Activated gamma-delta T cell treated with Interleukin-2 at 50 U/mL for 16 hours (primary cell): ENCODE data around the gene GRIN2A.

Experiments
- DNase-seq: peaks from one replicate; pipeline ENCODE4 v3.0.0-alpha.2; 2020

Gene GRIN2A

DNA sequence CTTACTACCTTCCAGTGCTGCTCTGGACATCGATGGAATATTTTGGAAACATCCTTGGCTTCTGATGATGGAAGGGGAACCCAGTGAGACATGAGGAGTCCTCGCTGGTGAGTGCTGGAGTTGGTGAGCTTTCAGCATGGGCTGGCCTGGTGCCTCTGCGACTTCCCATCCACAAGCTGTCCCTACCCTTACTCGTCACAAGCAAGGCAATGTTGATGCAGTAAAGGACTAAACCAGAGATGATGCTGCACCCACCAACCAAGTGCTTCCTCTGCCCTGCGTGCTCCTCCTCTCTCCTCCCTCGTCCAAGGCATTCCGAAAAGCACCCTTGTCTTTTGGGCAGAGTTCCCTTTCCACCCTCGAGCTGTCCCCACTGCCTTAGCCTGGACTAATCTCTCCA lies 154.7 kb downstream of the GRIN2A start:
- DNase-seq: no peak

GRCh38 chr16:10026593-10026992 lies 155.6 kb downstream of the GRIN2A start:
- DNase-seq: no peak

- no peak for DNase-seq
Observed at GRCh38 chr16:10022098-10022497, 160.1 kb downstream of the GRIN2A start.

- no peak for DNase-seq
Observed at GRCh38 chr16:10020866-10021265, 161.4 kb downstream of the GRIN2A start.

DNA sequence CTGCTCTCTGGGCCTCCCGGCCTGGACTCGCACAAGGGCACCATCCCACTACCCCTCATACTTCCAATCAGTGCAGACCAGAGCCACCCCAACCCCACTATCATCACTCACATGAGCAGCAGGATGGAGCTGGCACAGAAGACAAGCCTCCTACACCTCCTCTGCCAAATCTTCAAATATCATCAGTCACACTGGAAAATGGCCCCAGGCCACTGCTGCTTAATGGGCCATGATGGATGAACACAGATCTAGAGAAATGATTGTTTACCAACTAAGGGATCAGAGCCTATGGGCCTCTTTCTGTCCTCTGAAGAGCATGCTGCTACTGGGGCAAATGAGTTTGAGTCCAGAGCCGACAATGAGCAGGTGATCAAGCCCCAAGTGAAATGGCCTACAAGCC lies 165.5 kb downstream of the GRIN2A start:
- DNase-seq: no peak

DNA sequence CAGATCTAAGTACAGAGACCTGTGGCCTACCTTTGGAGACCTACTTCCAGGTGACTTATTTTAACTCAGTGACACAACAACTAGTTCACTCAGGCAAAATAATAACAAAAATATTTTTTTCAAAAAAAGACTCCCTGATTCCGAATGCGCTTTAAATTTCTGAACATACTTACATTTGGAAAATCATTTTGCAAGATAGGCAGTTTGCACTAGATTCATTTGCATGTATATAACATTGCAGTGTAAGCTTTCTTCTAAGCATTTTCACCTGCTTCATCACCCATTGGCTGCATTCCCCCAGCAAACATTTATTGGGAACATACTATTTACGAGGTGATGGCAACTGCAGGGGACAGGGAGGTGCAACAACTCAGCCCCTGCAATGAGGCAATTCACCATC lies 166.8 kb downstream of the GRIN2A start:
- DNase-seq: no peak

- DNase-seq: no peak
Observed at GRCh38 chr16:10013774-10014173, 168.5 kb downstream of the GRIN2A start.

- no peak for DNase-seq
Observed at GRCh38 chr16:10013364-10013763, 168.9 kb downstream of the GRIN2A start.

DNA sequence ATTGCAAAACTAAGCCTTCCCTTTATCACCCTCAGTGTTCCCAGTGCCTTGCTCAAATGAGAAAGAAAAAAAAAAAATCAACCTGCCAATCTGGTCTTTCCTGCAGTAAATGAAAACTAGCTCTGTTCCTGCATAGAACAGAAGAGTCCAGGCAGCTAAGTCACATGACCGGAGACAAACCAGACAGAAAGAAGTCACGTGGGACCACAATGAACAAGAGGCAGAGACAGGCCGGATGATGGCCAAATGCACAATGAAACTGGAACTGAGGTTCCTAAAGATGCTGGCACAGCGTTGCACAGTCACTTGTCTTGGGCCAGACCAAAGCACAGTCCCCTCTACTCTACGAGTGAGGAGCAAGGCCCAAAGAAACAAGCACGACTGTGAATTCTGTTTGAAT lies 172.5 kb downstream of the GRIN2A start:
- no peak for DNase-seq

- no peak for DNase-seq
Observed at GRCh38 chr16:10003486-10003885, 178.7 kb downstream of the GRIN2A start.

DNA sequence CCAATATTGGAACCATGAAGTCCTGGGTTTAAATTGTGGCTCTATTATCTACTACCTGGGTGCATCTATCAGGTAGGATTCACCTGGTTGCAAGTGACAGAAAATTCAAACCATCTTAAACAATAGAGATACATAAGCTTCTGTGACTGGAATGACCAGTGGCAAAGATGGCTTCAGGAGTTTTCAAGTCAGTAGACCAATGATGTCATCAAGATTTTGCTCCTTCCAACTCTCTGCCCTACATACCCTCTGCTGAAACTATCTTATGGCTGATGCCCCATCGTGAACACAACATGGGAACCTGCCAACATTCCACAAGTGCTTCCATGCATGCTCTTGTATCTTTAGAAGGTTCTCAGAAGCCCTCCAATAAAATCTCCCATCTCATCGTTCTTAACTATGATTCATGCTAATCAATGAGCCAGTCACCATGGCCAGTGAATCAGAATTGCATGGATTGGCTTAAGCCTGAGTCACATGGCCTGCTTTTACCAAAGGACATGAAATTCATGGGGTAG lies 180.9 kb downstream of the GRIN2A start:
- no peak for DNase-seq

DNA sequence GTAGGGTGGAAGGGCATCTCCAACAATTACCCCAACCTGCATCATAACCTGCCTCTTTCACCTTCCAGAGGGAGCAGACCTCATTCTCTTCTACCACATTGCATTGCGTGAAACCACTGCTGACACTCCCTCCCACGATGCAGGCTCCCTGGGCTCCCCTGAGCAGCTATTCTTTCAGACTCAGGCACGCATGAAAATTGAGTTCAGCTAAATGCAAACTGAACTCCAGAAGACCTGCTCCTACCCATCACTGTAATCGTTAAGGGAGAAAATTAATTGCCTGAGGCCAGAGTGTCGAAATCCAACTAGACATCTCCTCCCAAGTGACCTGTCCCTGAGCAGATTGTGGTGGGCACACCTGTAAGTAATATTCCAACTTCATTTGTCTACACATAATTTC lies 186.0 kb downstream of the GRIN2A start:
- no peak for DNase-seq

DNA sequence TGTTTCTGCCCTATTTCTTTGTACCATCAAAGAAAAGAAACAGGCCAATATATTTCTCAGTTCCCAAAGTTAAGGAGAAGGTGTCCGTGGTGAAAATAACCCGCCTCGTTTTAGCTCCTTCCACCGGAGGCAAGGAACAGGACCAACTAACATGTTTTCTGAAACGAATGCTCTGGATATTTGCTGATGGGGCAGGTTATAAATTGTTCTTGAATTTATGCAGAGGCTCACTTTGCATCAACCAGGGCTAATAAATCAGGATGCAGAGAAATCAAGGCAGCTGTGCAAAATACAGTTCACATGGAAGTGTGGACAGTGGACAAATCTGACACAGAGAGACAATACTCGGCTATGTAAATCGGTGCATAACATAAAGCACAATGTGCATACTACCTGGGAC lies 189.8 kb downstream of the GRIN2A start:
- no peak for DNase-seq

DNA sequence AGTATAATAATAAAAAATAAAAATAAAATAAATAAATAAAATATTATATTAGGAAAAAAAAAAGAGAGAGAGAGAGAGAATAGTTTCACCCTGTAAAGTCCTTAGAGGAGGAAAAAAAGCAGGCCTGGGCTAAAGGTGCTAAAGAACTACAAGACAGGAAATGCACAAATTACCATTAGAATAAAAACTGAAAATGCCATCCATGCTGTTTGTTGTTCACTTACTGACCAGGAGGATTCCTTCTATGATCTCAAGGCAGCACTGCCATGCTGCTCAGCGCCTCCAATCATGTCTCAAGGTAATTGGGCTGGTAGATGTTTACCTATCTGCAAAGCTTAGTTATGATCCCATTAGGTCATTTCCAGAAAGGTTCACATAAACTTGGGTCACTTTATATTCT lies 201.2 kb downstream of the GRIN2A start:
- no peak for DNase-seq

GRCh38 chr16:9978160-9978725 lies 204.0 kb downstream of the GRIN2A start:
- DNase-seq: no peak

GRCh38 chr16:9977333-9977897 lies 204.8 kb downstream of the GRIN2A start:
- DNase-seq: no peak

GRCh38 chr16:9976601-9977000 lies 205.6 kb downstream of the GRIN2A start:
- no peak for DNase-seq

GRCh38 chr16:9971907-9972306 lies 210.3 kb downstream of the GRIN2A start:
- DNase-seq: no peak

DNA sequence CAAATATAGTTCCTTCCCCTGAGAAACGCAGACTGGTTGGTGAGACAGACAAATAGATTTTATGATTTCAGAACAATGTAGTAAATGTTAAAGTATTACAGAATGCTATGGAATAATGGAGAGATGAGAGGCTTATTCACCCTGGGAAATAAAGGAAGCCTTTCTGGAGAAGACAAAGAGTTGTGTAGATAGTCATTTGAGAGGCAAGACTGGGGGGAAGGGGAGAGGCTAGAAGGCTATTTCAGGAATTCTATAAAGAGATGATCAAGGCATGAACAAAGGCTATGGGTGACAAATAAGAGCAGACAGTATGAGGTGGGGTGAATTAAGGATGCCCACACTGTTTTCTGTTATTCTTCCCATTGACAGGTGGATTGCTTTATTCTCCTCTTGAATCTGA lies 211.4 kb downstream of the GRIN2A start:
- DNase-seq: no peak

GRCh38 chr16:9970244-9970643 lies 212.0 kb downstream of the GRIN2A start:
- DNase-seq: no peak

DNA sequence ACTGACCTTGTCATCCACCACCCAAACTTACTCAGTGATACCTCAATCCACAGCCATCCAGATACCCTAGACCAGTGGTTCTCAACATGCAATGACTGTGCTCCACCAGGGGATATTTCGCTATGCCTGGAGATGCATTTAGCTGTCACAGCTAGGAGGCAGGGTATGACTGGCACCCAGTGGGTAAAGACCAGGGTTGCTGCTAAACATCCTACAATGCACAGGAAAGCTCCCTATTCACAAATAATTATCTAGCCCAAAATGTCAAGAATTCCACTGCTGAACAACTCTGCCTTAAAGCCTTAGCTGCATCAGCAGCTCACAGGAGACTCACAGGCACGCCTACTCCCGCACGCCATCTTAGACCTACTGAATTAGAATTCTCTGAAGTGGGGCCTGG lies 212.6 kb downstream of the GRIN2A start:
- no peak for DNase-seq

DNA sequence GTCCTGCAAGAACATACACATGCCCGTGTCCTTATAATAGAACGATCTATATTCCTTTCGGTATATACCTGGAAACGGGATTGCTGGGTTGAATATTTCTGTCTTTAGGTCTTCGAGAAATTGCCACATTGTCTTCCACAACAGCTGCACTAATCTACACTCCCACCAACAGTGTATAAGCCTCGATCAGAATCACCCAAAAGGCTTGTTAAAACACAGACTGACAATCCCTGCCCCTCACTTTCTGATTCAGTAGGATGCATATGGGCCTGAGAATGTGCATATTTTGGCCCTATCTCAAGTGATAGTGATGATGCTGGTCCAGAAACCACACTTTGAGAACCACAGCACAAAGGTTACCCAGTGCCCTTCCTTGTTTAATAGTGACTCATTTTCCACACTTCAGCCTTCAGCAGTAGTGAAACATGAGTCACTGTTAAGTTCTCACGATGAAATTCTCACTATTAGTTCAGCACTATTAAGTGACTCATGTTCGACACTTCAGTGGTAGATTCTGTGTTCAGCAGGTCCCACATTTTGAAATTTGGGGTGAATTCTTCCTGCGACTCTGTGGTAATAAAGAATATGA lies 215.6 kb downstream of the GRIN2A start:
- no peak for DNase-seq

DNA sequence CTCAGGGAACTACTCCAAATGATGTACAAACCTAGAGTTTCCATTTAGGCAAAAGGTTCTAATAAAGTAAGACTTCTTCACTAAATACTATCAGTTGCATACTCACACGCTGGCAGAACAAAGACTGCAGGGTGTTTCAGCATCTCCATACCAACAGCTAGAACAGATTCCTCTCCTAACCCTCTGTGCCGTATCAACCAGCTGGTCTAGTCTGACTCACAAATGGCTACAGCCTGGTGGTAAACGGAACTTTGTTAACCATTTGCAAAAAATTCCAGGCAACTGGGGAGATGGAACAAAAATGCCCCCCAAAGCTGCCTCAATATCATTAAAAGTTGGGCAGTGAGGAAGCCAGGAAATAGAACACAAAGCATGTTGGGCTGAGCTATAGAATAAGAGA lies 217.1 kb downstream of the GRIN2A start:
- no peak for DNase-seq

GRCh38 chr16:9964426-9964825 lies 217.8 kb downstream of the GRIN2A start:
- DNase-seq: no peak

DNA sequence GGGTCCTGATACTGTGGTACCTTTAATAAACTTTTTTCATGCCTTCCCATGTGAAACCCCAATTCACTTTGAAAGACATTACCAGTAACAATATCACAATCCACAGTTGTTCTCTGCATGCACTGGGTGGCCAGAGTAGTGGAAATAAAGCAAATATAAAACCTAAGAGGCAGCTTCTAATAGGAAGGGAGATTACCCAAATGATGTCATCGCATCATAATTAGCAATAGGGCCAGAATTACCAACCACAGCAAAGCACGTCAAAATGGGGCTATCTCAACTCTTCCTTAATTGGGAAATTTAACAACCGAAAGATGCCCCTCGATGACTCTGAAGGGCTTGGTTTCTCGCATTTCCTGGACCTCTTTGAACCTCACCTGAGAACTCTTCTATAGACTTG lies 224.8 kb downstream of the GRIN2A start:
- DNase-seq: no peak
